Right hindlimb (tissue), 1 donor: ENCODE results near the gene TUBB3.
A peak's percentile ranks its signal among the peaks of the same experiment; 100 is the strongest.

ENCODE experiments used
- DNase-seq: peaks from one replicate; pipeline ENCODE4 v3.0.0-alpha.2; 2018

Gene TUBB3

GRCh38 chr16:89944773-89945172 is 21.6 kb downstream of the TUBB3 start:
- DNase-seq: no peak

- no peak for DNase-seq
Measured at GRCh38 chr16:89945654-89946053, 22.5 kb downstream of the TUBB3 start.

GRCh38 chr16:89946515-89946914 is 23.4 kb downstream of the TUBB3 start:
- DNase-seq: no peak

- no peak for DNase-seq
Measured at GRCh38 chr16:89949121-89949742, 26.1 kb downstream of the TUBB3 start.

GRCh38 chr16:89949756-89950155 is 26.6 kb downstream of the TUBB3 start:
- no peak for DNase-seq

GRCh38 chr16:89951509-89951908 is 28.4 kb downstream of the TUBB3 start:
- DNase-seq: no peak

- no peak for DNase-seq
Measured at GRCh38 chr16:89952049-89952448, 28.9 kb downstream of the TUBB3 start.

GRCh38 chr16:89952551-89952950 is 29.4 kb downstream of the TUBB3 start:
- no peak for DNase-seq

GRCh38 chr16:89953671-89954406 is 30.7 kb downstream of the TUBB3 start:
- no peak for DNase-seq

GRCh38 chr16:89954462-89954861 is 31.3 kb downstream of the TUBB3 start:
- DNase-seq: no peak

- DNase-seq: no peak
Measured at GRCh38 chr16:89955001-89955685, 32.0 kb downstream of the TUBB3 start.

- DNase-seq: no peak
Measured at GRCh38 chr16:89956505-89957215, 33.5 kb downstream of the TUBB3 start.

- DNase-seq: no peak
Measured at GRCh38 chr16:89957216-89957785, 34.2 kb downstream of the TUBB3 start.

GRCh38 chr16:89958068-89958467 is 34.9 kb downstream of the TUBB3 start:
- DNase-seq: peak; percentile 50

- DNase-seq: no peak
Measured at GRCh38 chr16:89958596-89958995, 35.5 kb downstream of the TUBB3 start.

GRCh38 chr16:89960966-89961365 is 37.8 kb downstream of the TUBB3 start:
- no peak for DNase-seq

- DNase-seq: no peak
Measured at GRCh38 chr16:89961920-89962319, 38.8 kb downstream of the TUBB3 start.

GRCh38 chr16:89962754-89963498 is 39.8 kb downstream of the TUBB3 start:
- DNase-seq: no peak

GRCh38 chr16:89964201-89964600 is 41.1 kb downstream of the TUBB3 start:
- no peak for DNase-seq

GRCh38 chr16:89965447-89966225 is 42.5 kb downstream of the TUBB3 start:
- no peak for DNase-seq

- no peak for DNase-seq
Measured at GRCh38 chr16:89966756-89967155, 43.6 kb downstream of the TUBB3 start.
